IPS DF 6.9 (cell line): Measurements from ENCODE around the gene P2RX2.

Experiments
- DNase-seq: peaks from one replicate; pipeline ENCODE4 v3.0.0-alpha.2; 2013; ENCODE audit warnings: low read depth, low spot score
- H3K27ac ChIP-seq: one replicate; pipeline ENCODE4 v1.5.1; 2013; ENCODE audit warnings: low read length, control low read depth
- H3K27me3 ChIP-seq: 2 replicates; pipeline ENCODE4 v1.6.1; 2013; ENCODE audit warnings: mild to moderate bottlenecking, low read length; ENCODE audit not compliant: control insufficient read depth, insufficient read depth
- H3K36me3 ChIP-seq: 2 replicates; pipeline ENCODE4 v1.6.1; 2013; ENCODE audit warnings: low read length; ENCODE audit not compliant: control insufficient read depth, insufficient read depth
- H3K4me1 ChIP-seq: 2 replicates; pipeline ENCODE4 v1.6.1; 2013; ENCODE audit warnings: low read length; ENCODE audit not compliant: control insufficient read depth, insufficient read depth
- H3K4me3 ChIP-seq: 2 replicates; pipeline ENCODE4 v1.5.1; 2013; ENCODE audit warnings: mild to moderate bottlenecking, low read length
- H3K9me3 ChIP-seq: 2 replicates; pipeline ENCODE4 v1.6.1; 2013; ENCODE audit warnings: low read length, inconsistent platforms; ENCODE audit not compliant: control insufficient read depth, insufficient read depth
- WGBS: extraction: QIAGEN DNeasy Blood & Tissue Kit; methylation state at CpG from one replicate; pipeline ENCODE4 v1.1.7; 2013; ENCODE audit warnings: mixed read lengths, missing lambda C conversion rate; ENCODE audit not compliant: insufficient read length, insufficient coverage; 5-methylcytosine and 5-hydroxymethylcytosine counted together

Gene P2RX2

GRCh38 chr12:132639956-132640520 lies 21.5 kb downstream of the P2RX2 start:
- H3K36me3 ChIP-seq: peaks cover 57% of the 10 kb centered on the region
- no peak overlapping the region for H3K27ac ChIP-seq
- no peak overlapping the region for H3K4me3 ChIP-seq
- H3K4me1 ChIP-seq: no peaks in the 10 kb centered on the region
- H3K27me3 ChIP-seq: no peaks in the 10 kb centered on the region
- H3K9me3 ChIP-seq: no peaks in the 10 kb centered on the region
- WGBS: no CpG with 5 or more reads among the region's 12 CpGs
- no peak for DNase-seq

- WGBS: no CpG with 5 or more reads among the region's 10 CpGs
- no peak for DNase-seq
- Histone ChIP-seq H3K4me3 (no peak overlapping the region), H3K36me3 (peaks cover 49% of the 10 kb centered on the region), H3K9me3 (no peaks in the 10 kb centered on the region), H3K27ac (no peak overlapping the region), H3K4me1 (no peaks in the 10 kb centered on the region), H3K27me3 (no peaks in the 10 kb centered on the region)
These were observed 22.4 kb downstream of the P2RX2 start for GRCh38 chr12:132640936-132641335.

- Histone ChIP-seq H3K27ac (no peak overlapping the region), H3K4me1 (no peaks in the 10 kb centered on the region), H3K9me3 (no peaks in the 10 kb centered on the region), H3K36me3 (peaks cover 46% of the 10 kb centered on the region), H3K27me3 (no peaks in the 10 kb centered on the region), H3K4me3 (no peak overlapping the region)
- WGBS: no CpG with 5 or more reads among the region's 28 CpGs
- DNase-seq: no peak
These were observed 23.5 kb downstream of the P2RX2 start for GRCh38 chr12:132641811-132642650.

- no CpG with 5 or more reads among the region's 30 CpGs for WGBS
- Histone ChIP-seq H3K9me3 (no peaks in the 10 kb centered on the region), H3K27ac (no peak overlapping the region), H3K4me3 (no peak overlapping the region), H3K27me3 (no peaks in the 10 kb centered on the region), H3K36me3 (peaks cover 47% of the 10 kb centered on the region), H3K4me1 (no peaks in the 10 kb centered on the region)
- no peak for DNase-seq
These were observed 24.6 kb downstream of the P2RX2 start for GRCh38 chr12:132642846-132643835.

- Histone ChIP-seq H3K4me3 (no peak overlapping the region), H3K27me3 (no peaks in the 10 kb centered on the region), H3K27ac (no peak overlapping the region), H3K36me3 (peaks cover 43% of the 10 kb centered on the region), H3K9me3 (no peaks in the 10 kb centered on the region), H3K4me1 (no peaks in the 10 kb centered on the region)
- no peak for DNase-seq
- no CpG with 5 or more reads among the region's 7 CpGs for WGBS
These were observed 28.3 kb downstream of the P2RX2 start for GRCh38 chr12:132646850-132647249.

- WGBS: no CpG with 5 or more reads among the region's 10 CpGs
- Histone ChIP-seq H3K4me3 (no peak overlapping the region), H3K36me3 (peaks cover 37% of the 10 kb centered on the region), H3K9me3 (no peaks in the 10 kb centered on the region), H3K27me3 (no peaks in the 10 kb centered on the region), H3K4me1 (no peaks in the 10 kb centered on the region), H3K27ac (no peak overlapping the region)
- no peak for DNase-seq
These were observed 29.3 kb downstream of the P2RX2 start for GRCh38 chr12:132647858-132648257.

- no peak overlapping the region for H3K27ac ChIP-seq
- H3K9me3 ChIP-seq: no peaks in the 10 kb centered on the region
- no peak for DNase-seq
- H3K4me3 ChIP-seq: no peak overlapping the region; the same call in 1 of the 2 replicates
- WGBS: no CpG with 5 or more reads among the region's 24 CpGs
- H3K4me1 ChIP-seq: no peaks in the 10 kb centered on the region
- H3K27me3 ChIP-seq: no peaks in the 10 kb centered on the region
- H3K36me3 ChIP-seq: peaks cover 29% of the 10 kb centered on the region
These were observed 30.1 kb downstream of the P2RX2 start for GRCh38 chr12:132648616-132649225.

- H3K9me3 ChIP-seq: no peaks in the 10 kb centered on the region
- no peak for DNase-seq
- H3K27me3 ChIP-seq: no peaks in the 10 kb centered on the region
- peaks cover 26% of the 10 kb centered on the region for H3K36me3 ChIP-seq
- no peak overlapping the region for H3K27ac ChIP-seq
- WGBS: no CpG with 5 or more reads among the region's 27 CpGs
- no peaks in the 10 kb centered on the region for H3K4me1 ChIP-seq
- no peak overlapping the region for H3K4me3 ChIP-seq
These were observed 30.8 kb downstream of the P2RX2 start for GRCh38 chr12:132649226-132649945.

DNA sequence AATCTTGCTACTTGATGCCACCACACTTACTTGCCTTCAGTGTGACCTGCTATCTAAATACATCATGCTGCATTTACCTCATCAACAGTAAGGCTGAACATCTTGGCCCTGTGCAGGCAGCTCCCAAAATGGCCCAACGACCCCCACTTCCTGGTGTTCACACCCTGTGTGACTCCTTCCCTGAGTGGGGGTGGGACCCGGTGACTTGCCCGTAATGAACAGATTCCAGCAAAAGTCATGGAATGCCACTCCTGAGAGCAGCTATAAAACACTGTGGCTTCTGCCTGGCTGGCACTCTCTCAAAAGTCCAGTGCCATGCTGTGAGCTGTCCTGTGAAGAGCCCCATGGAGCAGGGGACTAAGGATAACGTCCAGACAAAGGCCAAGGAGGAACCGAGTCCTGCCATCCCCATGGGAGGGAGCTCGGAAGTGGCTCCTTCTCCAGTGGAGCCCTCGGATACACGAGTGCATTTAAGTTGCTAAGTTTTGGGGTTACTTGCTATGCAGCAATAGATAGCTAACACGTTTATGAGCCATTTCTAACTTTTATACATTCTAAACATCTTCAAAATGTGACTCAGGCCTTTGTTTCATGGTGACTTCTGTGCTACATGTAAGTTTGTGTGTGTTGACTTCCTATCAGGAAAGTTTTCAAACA lies 33.0 kb downstream of the P2RX2 start:
- WGBS: no CpG with 5 or more reads among the region's 9 CpGs
- no peak overlapping the region for H3K27ac ChIP-seq
- no peak for DNase-seq
- H3K4me3 ChIP-seq: no peak overlapping the region
- H3K4me1 ChIP-seq: no peaks in the 10 kb centered on the region
- no peaks in the 10 kb centered on the region for H3K9me3 ChIP-seq
- H3K27me3 ChIP-seq: no peaks in the 10 kb centered on the region
- H3K36me3 ChIP-seq: peaks cover 26% of the 10 kb centered on the region
